SH-SY5Y (cell line): ENCODE results near the gene APOBR.

Source experiments
- GATA2 ChIP-seq: IDR thresholded peaks from 2 replicates; pipeline ENCODE4 v1.6.1; 2011; ENCODE audit warnings: mild to moderate bottlenecking, low read depth, low read length
- GATA3 ChIP-seq: IDR thresholded peaks from 2 replicates; pipeline ENCODE4 v1.6.1; 2011; ENCODE audit warnings: low read depth, mild to moderate bottlenecking, low read length, moderate library complexity

APOBR gene

GRCh38 chr16:28513484-28514181 lies 19.2 kb downstream of the APOBR start:
- TF ChIP-seq GATA3 (no peak), GATA2 (no peak)

GRCh38 chr16:28514246-28514645 lies 19.8 kb downstream of the APOBR start:
- TF ChIP-seq GATA3: no peak
- no peak for TF ChIP-seq GATA2

GRCh38 chr16:28520672-28521071 lies 26.2 kb downstream of the APOBR start:
- TF ChIP-seq GATA2: no peak
- TF ChIP-seq GATA3: no peak

- TF ChIP-seq GATA3 (no peak), GATA2 (no peak)
Measured at GRCh38 chr16:28521436-28521835, 27.0 kb downstream of the APOBR start.

DNA sequence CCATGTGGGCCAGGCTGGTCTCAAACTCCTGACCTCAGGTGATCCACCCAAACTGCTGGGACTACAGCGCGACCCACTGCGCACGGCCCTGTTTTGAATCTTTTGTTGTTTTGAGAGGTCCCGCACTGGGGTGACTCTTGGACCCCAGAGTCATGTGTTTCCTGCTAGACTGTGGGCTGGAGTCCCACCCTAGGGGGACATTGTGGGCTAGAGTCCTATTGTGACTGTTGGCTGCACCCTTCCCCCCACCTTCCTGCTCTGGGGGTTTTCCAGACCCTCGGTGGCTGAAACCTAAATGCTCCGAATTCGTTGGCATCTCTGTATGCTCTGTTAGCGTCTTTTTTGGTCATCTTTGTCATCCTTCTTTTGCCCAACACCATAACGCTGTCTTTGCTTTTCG lies 28.3 kb downstream of the APOBR start:
- TF ChIP-seq GATA3: no peak
- TF ChIP-seq GATA2: no peak

DNA sequence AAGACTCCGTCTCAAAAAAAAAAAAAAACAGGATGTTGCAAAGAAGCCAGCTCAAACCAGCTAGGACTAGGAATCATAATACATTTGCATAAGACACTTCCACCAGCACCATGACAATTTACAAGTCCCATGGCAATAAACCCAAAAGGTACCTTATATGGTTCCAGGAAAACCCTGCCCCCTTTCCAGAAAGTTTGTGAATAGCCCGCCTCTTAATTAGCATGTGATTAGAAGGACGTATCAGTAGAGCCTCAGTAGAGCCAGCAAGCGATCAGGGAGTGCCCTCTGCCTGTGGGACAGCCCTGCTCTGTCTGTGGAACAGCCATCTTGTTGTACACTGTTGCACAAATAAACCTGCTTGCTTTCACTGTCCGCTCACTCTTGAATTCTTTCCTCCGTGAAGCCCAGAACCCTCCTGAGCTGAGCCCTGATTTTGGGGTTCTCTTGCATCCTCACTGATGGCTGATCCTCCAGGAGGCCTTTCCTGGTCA lies 30.3 kb downstream of the APOBR start:
- TF ChIP-seq GATA2 (no peak), GATA3 (no peak)

DNA sequence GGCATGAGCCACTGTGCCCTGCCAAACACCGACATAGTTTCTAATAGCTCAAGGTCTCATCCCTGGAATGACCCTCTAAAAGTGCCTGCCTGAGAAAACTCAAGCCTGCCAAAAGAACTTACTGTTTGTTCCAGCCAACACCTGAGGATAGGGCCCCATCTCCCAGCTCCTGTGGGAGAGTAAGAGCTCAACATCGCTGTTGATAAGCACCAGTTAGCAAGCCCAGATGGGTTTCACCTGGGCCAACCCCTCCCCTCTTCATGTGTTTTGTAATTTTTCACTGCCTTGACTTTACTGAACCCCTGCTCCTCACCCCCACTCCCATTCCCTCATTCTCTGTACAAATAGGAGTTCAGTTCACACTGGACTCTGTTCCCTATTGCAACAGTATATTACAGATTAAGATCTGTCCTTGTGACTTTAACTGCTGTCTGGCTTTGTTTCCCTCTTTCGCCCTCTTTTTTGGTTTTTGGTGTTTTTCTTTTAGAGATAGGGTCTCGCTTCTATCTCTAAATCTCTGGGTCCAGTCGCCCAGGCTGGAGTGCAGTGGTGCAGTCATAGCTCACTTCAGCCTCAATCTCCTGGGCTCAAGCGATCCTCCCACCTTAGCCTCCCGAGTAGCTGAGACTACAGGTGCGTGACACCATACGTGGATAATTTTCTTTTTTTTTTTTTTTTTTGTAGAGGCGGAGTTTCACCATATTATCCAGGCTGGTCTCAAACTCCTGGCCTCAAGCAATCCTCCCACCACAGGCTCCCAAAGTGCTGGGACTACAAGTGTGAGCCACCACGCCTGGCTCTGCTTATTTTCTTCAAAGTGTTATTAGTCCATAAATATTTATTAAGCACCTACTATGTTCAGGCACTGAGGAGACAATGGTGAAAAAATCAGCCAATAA lies 32.0 kb downstream of the APOBR start:
- no peak for TF ChIP-seq GATA3
- peak; percentile 16; the same call in 1 of the 2 replicates for TF ChIP-seq GATA2

DNA sequence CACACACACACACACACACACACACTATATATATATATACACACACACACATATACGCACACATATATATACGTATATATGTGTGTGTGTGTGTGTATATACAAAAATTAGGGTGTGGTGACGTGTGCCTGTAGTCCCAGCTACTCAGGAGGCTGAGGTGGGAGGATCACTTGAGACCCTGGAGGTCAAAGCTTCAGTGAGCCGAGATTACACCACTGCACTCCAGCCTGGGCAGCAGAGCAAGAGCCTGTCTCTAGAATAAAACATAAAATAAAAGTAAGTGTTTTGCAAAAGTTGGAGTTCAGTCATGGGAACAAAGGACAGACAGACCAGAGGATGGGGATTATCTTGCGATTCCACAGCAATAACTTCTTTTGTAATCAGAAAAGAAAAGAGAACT lies 33.5 kb downstream of the APOBR start:
- no peak for TF ChIP-seq GATA2
- no peak for TF ChIP-seq GATA3

- no peak for TF ChIP-seq GATA3
- no peak for TF ChIP-seq GATA2
Measured at GRCh38 chr16:28528463-28528867, 34.0 kb downstream of the APOBR start.

GRCh38 chr16:28529124-28529523 lies 34.7 kb downstream of the APOBR start:
- TF ChIP-seq GATA2: no peak
- TF ChIP-seq GATA3: no peak

GRCh38 chr16:28531777-28532744 lies 37.6 kb downstream of the APOBR start:
- TF ChIP-seq GATA3: no peak
- no peak for TF ChIP-seq GATA2

GRCh38 chr16:28532940-28533647 lies 38.7 kb downstream of the APOBR start:
- TF ChIP-seq GATA2: no peak
- TF ChIP-seq GATA3: no peak

- TF ChIP-seq GATA3 (no peak), GATA2 (no peak)
Measured at GRCh38 chr16:28534542-28535373, 40.3 kb downstream of the APOBR start.

- TF ChIP-seq GATA3 (no peak), GATA2 (no peak)
Measured at GRCh38 chr16:28537076-28537475, 42.6 kb downstream of the APOBR start.
